HepG2 (cell line): ENCODE data around the gene DOK5. TPM values are rescaled to one million over a fixed set of nuclear protein-coding genes. Genes with fewer than 3 reads are reported as not detected.

Experiments used
- ATAC-seq: fragments of 200-7000 bp; cut with Tn5 transposase; 3 replicates; pipeline ENCODE4 v1.9.1; 2020; ENCODE audit warnings: mild to moderate bottlenecking, moderate library complexity
- BruUV-seq: library from RNA; stranded (reverse); fragments of 400-500 nt; replicated peaks from 2 replicates; lab custom pipeline; 2021; lab: Mats Ljungman, UMichigan
- CTCF ChIA-PET: fragments of 300-600 bp; formaldehyde crosslinking; extraction: SDS; loops from one replicate; lab custom pipeline; 2021; ENCODE audit warnings: low total read pairs, inconsistent platforms, low intra/inter-chr PET ratio; lab: Yijun Ruan, JAX
- POLR2A ChIA-PET: fragments of 350-600 bp; sonication (Branson Sonifier 250); formaldehyde crosslinking; loops from one replicate; lab custom pipeline; 2020; ENCODE audit warnings: antibody characterized with exemption, inconsistent platforms; lab: Yijun Ruan, JAX
- DNase-seq: peaks from one replicate; pipeline ENCODE4 v3.0.0-alpha.2; 2015; ENCODE audit warnings: low spot score
- FAIRE-seq: peaks from 3 replicates; lab custom pipeline; 2011; peaks lifted over from hg19 to GRCh38; lab: Jason Lieb, UNC
- H2AFZ ChIP-seq: one replicate; pipeline ENCODE4 v1.6.1; 2011; ENCODE audit warnings: low read length, inconsistent platforms
- H3K27ac ChIP-seq: fragments of 300-600 bp; 3 replicates; pipeline ENCODE4 v1.8.0; 2011; ENCODE audit warnings: mixed run types, mild to moderate bottlenecking, mixed read lengths, low read length, inconsistent platforms; ENCODE audit not compliant: insufficient read depth; ENCODE audit errors: extremely low read length
- H3K27me3 ChIP-seq, 2 experiments: fragments of 200-600 bp in 1 of 2; 2 replicates in 1 of 2; 3 replicates in 1 of 2; pipeline versions ENCODE4 v1.6.0 to v1.8.0; 2011; ENCODE audit warnings: low read length in 2 of 2, mild to moderate bottlenecking in 2 of 2, moderate library complexity in 2 of 2, inconsistent platforms in 1 of 2; ENCODE audit not compliant: insufficient read depth in 2 of 2, control insufficient read depth in 1 of 2
- H3K36me3 ChIP-seq, 2 experiments: fragments of 200-600 bp in 1 of 2; replicated peaks in 1 of 2; 2 replicates in 1 of 2; 3 replicates in 1 of 2; pipeline versions ENCODE4 v1.5.1 to v1.8.0; 2011; ENCODE audit warnings: low read length in 2 of 2, inconsistent platforms in 1 of 2; ENCODE audit not compliant: insufficient read depth in 2 of 2, control insufficient read depth in 1 of 2
- H3K4me1 ChIP-seq: 2 replicates; pipeline ENCODE4 v1.5.1; 2012; ENCODE audit warnings: low read length, inconsistent platforms; ENCODE audit not compliant: insufficient read depth
- H3K4me2 ChIP-seq: 2 replicates; pipeline ENCODE4 v1.6.0; 2011; ENCODE audit warnings: low read depth, low read length, inconsistent platforms
- H3K4me3 ChIP-seq, 3 experiments: fragments of 200-600 bp in 1 of 3; sonication (generic), shearing (Covaris generic) in 1 of 3; replicated peaks in 1 of 3; 2 replicates each; pipeline ENCODE4 v1.5.1; 2011 to 2016; ENCODE audit warnings: low read length in 3 of 3, inconsistent platforms in 2 of 3, low read depth in 2 of 3, mild to moderate bottlenecking in 2 of 3, control low read depth in 1 of 3, mixed read lengths in 1 of 3; ENCODE audit not compliant: insufficient read depth in 1 of 3
- H3K79me2 ChIP-seq: one replicate; pipeline ENCODE4 v1.6.1; 2011; ENCODE audit warnings: low read length, inconsistent platforms; ENCODE audit not compliant: insufficient read depth
- H3K9ac ChIP-seq: 2 replicates; pipeline ENCODE4 v1.6.0; 2011; ENCODE audit warnings: mild to moderate bottlenecking, low read depth, low read length, inconsistent platforms; ENCODE audit not compliant: insufficient read depth
- H3K9me3 ChIP-seq: 2 replicates; pipeline ENCODE4 v1.5.1; 2012; ENCODE audit warnings: mild to moderate bottlenecking, low read length
- H4K20me1 ChIP-seq: 2 replicates; pipeline ENCODE4 v1.6.0; 2011; ENCODE audit warnings: inconsistent platforms, mild to moderate bottlenecking, low read length, moderate library complexity; ENCODE audit not compliant: insufficient read depth
- ARID2 ChIP-seq: sonication (generic); formaldehyde crosslinking; IDR thresholded peaks from 2 replicates; pipeline ENCODE4 v1.8.1; 2022; ENCODE audit warnings: mild to moderate bottlenecking, missing genetic modification reagents, borderline replicate concordance
- FOXM1 ChIP-seq: sonication (generic); formaldehyde crosslinking; IDR thresholded peaks from 2 replicates; pipeline ENCODE4 v1.5.0; 2020; ENCODE audit warnings: missing genetic modification reagents
- NCOR1 ChIP-seq: fragments of 200-600 bp; sonication (generic); IDR thresholded peaks from 2 replicates; pipeline ENCODE4 v1.7.0; 2017; ENCODE audit warnings: antibody characterized with exemption, low read length, borderline replicate concordance
- ONECUT2 ChIP-seq: sonication (generic); formaldehyde crosslinking; IDR thresholded peaks from 2 replicates; pipeline ENCODE4 v1.4.0; 2020; ENCODE audit warnings: missing genetic modification reagents
- SRY ChIP-seq: sonication (generic); formaldehyde crosslinking; IDR thresholded peaks from 2 replicates; pipeline ENCODE4 v1.8.0; 2022; ENCODE audit warnings: mild to moderate bottlenecking, missing genetic modification reagents
- ZNF432 ChIP-seq: sonication (generic); formaldehyde crosslinking; IDR thresholded peaks from 2 replicates; pipeline ENCODE4 v1.5.0; 2020; ENCODE audit warnings: missing genetic modification reagents, mild to moderate bottlenecking, borderline replicate concordance
- WGBS: methylation state at CpG from one replicate; pipeline ENCODE4 v1.1.6; 2017; ENCODE audit warnings: low lambda C conversion rate; 5-methylcytosine and 5-hydroxymethylcytosine counted together
- in situ Hi-C: cut with HindIII; loops from 2 replicates; pipeline ENCODE4 v1.10.0; 2017; ENCODE audit warnings: low pct_unique_long_range_greater_than_20kb; ENCODE audit not compliant: extremely low pct_ligation_motif_present
- intact Hi-C: fragments of 100-400 bp; cut with micrococcal nuclease; formaldehyde crosslinking; loops from one replicate; pipeline ENCODE4 v1.10.0; 2022; ENCODE audit not compliant: unreplicated experiment
- polyA plus RNA-seq, 8 experiments: library from polyadenylated mRNA; depleted of rRNA in 3 of 8; stranded (reverse) in 7 of 8; unstranded in 1 of 8; fragments of >200 nt; fragmentation: Illumina TruSeq in 4 of 8; extraction: Trizol in 4 of 8; gene quantifications; 2 replicates each; pipeline versions ENCODE4 v1.2.1 to v1.2.3, GENCODE V29; 2011 to 2016; ENCODE audit warnings: low read depth in 4 of 8, missing spikeins in 1 of 8, mixed read lengths in 1 of 8; ENCODE audit not compliant: insufficient read depth in 1 of 8
- total RNA-seq, 5 experiments: library from RNA; depleted of rRNA; stranded (reverse); fragments of >200 nt; fragmentation: Illumina TruSeq; extraction: Trizol; gene quantifications; 2 replicates each; pipeline ENCODE4 v1.2.3, GENCODE V29; 2016; ENCODE audit warnings: low read depth in 1 of 5
- TF ChIP-seq, protein P1 (sequence below): sonication (generic); formaldehyde crosslinking; IDR thresholded peaks from 2 replicates; pipeline ENCODE4 v1.5.1; 2020; ENCODE audit warnings: mild to moderate bottlenecking, missing genetic modification reagents, moderate library complexity
- TF ChIP-seq, protein P2 (sequence below): sonication (generic); formaldehyde crosslinking; conservative IDR thresholded peaks from 2 replicates; pipeline ENCODE4 v1.8.1; 2023; ENCODE audit warnings: missing genetic modification reagents

The DOK5 gene
- total and polyA plus RNA-seq, 2 of the 13 experiments (the other 11 are each of a cell fraction or from before 2014, with no cell fraction given) = not detected

DNA sequence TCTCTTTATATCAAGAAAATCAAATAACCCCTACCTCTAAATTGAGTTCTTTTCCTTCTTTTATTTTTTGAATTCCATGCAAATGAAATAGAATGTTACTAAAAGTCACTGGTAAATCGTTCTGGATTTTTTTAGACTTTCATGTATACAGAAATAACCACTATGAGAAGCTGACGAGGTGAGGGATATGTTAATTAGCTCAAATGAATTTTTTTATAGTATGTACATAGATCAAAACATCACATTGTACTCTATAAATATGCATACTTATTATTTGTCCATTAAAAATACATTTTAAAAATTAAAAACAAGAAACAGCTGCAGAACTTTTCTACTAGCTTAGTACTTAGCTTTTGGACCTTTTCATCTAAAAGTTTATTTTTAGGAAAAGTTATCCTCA lies 165.4 kb downstream of the DOK5 start:
- 8% methylated on average over 2 of the region's 2 CpGs for WGBS
- Histone ChIP-seq H3K4me3 (no peak overlapping the region), H3K27me3 (peaks cover 1 to 9% of the 10 kb centered on the region in 2 experiments; a peak in 3 of 5 replicates), H3K36me3 (no peaks in the 10 kb centered on the region), H3K4me2 (no peak overlapping the region), H3K27ac (no peak overlapping the region), H2AFZ (no peak overlapping the region), H3K79me2 (no peaks in the 10 kb centered on the region), H3K4me1 (no peaks in the 10 kb centered on the region), H4K20me1 (no peaks in the 10 kb centered on the region), H3K9ac (no peak overlapping the region), H3K9me3 (no peaks in the 10 kb centered on the region)
- no TSS peak for BruUV-seq
- ChIA-PET POLR2A (no interaction called here), CTCF (no interaction called here)
- no peak for TF ChIP-seq ZNF432 (CRISPR knock-in tag)
- TF ChIP-seq SRY (CRISPR knock-in tag) = no peak
- TF ChIP-seq FOXM1 (CRISPR knock-in tag) = no peak
- no peak for TF ChIP-seq NCOR1
- no peak for TF ChIP-seq ARID2 (CRISPR knock-in tag)
- TF ChIP-seq, protein P1, sequence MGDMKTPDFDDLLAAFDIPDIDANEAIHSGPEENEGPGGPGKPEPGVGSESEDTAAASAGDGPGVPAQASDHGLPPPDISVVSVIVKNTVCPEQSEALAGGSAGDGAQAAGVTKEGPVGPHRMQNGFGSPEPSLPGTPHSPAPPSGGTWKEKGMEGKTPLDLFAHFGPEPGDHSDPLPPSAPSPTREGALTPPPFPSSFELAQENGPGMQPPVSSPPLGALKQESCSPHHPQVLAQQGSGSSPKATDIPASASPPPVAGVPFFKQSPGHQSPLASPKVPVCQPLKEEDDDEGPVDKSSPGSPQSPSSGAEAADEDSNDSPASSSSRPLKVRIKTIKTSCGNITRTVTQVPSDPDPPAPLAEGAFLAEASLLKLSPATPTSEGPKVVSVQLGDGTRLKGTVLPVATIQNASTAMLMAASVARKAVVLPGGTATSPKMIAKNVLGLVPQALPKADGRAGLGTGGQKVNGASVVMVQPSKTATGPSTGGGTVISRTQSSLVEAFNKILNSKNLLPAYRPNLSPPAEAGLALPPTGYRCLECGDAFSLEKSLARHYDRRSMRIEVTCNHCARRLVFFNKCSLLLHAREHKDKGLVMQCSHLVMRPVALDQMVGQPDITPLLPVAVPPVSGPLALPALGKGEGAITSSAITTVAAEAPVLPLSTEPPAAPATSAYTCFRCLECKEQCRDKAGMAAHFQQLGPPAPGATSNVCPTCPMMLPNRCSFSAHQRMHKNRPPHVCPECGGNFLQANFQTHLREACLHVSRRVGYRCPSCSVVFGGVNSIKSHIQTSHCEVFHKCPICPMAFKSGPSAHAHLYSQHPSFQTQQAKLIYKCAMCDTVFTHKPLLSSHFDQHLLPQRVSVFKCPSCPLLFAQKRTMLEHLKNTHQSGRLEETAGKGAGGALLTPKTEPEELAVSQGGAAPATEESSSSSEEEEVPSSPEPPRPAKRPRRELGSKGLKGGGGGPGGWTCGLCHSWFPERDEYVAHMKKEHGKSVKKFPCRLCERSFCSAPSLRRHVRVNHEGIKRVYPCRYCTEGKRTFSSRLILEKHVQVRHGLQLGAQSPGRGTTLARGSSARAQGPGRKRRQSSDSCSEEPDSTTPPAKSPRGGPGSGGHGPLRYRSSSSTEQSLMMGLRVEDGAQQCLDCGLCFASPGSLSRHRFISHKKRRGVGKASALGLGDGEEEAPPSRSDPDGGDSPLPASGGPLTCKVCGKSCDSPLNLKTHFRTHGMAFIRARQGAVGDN (CRISPR knock-in tag) = no peak
- TF ChIP-seq, protein P2, sequence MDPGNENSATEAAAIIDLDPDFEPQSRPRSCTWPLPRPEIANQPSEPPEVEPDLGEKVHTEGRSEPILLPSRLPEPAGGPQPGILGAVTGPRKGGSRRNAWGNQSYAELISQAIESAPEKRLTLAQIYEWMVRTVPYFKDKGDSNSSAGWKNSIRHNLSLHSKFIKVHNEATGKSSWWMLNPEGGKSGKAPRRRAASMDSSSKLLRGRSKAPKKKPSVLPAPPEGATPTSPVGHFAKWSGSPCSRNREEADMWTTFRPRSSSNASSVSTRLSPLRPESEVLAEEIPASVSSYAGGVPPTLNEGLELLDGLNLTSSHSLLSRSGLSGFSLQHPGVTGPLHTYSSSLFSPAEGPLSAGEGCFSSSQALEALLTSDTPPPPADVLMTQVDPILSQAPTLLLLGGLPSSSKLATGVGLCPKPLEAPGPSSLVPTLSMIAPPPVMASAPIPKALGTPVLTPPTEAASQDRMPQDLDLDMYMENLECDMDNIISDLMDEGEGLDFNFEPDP (CRISPR knock-in tag) = no peak
- no peak for TF ChIP-seq ONECUT2 (CRISPR knock-in tag)
- intact Hi-C loops = no loop called here
- FAIRE-seq (no peak), ATAC-seq (no peak), DNase-seq (no peak)
- in situ Hi-C loops = no loop called here
